Liver (tissue), 9 donors: Measurements from ENCODE around the gene CHST5. TPM values are rescaled to one million over a fixed set of nuclear protein-coding genes. Genes with fewer than 3 reads are reported as not detected.

Source experiments
- DNase-seq: peaks from one replicate; pipeline ENCODE4 v3.0.0-alpha.2; 2017; ENCODE audit warnings: low spot score
- H3K27ac ChIP-seq, 2 donors: one replicate each; pipeline ENCODE4 v1.7.0; 2013; ENCODE audit warnings: inconsistent platforms in 2 of 2, low read length in 2 of 2, control low read depth in 1 of 2, low read depth in 1 of 2, mild to moderate bottlenecking in 1 of 2
- H3K27me3 ChIP-seq, 4 donors: one replicate each; pipeline versions ENCODE4 v1.6.1 to v1.7.0; 2013; ENCODE audit warnings: low read length in 3 of 4, inconsistent platforms in 1 of 4, mild to moderate bottlenecking in 1 of 4, moderate library complexity in 1 of 4; ENCODE audit not compliant: control insufficient read depth in 4 of 4, insufficient read depth in 4 of 4
- H3K36me3 ChIP-seq, 4 donors: one replicate each; pipeline versions ENCODE4 v1.6.1 to v1.7.0; 2013; ENCODE audit warnings: low read length in 3 of 4, mild to moderate bottlenecking in 3 of 4, low read depth in 1 of 4, moderate library complexity in 1 of 4; ENCODE audit not compliant: control insufficient read depth in 4 of 4, insufficient read depth in 3 of 4
- H3K4me1 ChIP-seq, 4 donors: one replicate each; pipeline versions ENCODE4 v1.6.1 to v1.7.0; 2013; ENCODE audit warnings: low read length in 3 of 4, mild to moderate bottlenecking in 3 of 4, moderate library complexity in 1 of 4; ENCODE audit not compliant: control insufficient read depth in 4 of 4, insufficient read depth in 4 of 4
- H3K4me3 ChIP-seq, 3 donors: one replicate each; pipeline versions ENCODE4 v1.6.1 to v1.7.0; 2013; ENCODE audit warnings: low read length in 3 of 3, control low read depth in 1 of 3, low read depth in 1 of 3, mild to moderate bottlenecking in 1 of 3
- H3K9ac ChIP-seq, 2 donors: one replicate each; pipeline ENCODE4 v1.7.0; 2013; ENCODE audit warnings: low read length in 2 of 2, mild to moderate bottlenecking in 2 of 2, moderate library complexity in 2 of 2, control low read depth in 1 of 2, low read depth in 1 of 2
- H3K9me3 ChIP-seq, 4 donors: one replicate each; pipeline versions ENCODE4 v1.6.1 to v1.7.0; 2013; ENCODE audit warnings: low read length in 3 of 4; ENCODE audit not compliant: control insufficient read depth in 4 of 4
- FOXA1 ChIP-seq: IDR thresholded peaks from 2 replicates; pipeline ENCODE4 v1.6.1; 2016; ENCODE audit warnings: antibody characterized with exemption
- FOXA2 ChIP-seq: IDR thresholded peaks from 2 replicates; pipeline ENCODE4 v1.6.1; 2016; ENCODE audit warnings: antibody characterized with exemption
- HNF4G ChIP-seq: IDR thresholded peaks from 2 replicates; pipeline ENCODE4 v1.6.1; 2016; ENCODE audit warnings: antibody characterized with exemption
- JUND ChIP-seq, 2 donors: IDR thresholded peaks; 2 replicates each; pipeline ENCODE4 v1.6.1; 2016; ENCODE audit warnings: antibody characterized with exemption in 2 of 2
- NR2F2 ChIP-seq: IDR thresholded peaks from 2 replicates; pipeline ENCODE4 v1.6.1; 2016; ENCODE audit warnings: antibody characterized with exemption
- RAD21 ChIP-seq, 2 donors: IDR thresholded peaks; 2 replicates each; pipeline ENCODE4 v1.6.1; 2016; ENCODE audit warnings: antibody characterized with exemption in 2 of 2, mild to moderate bottlenecking in 2 of 2
- RXRA ChIP-seq, 2 donors: IDR thresholded peaks; 2 replicates each; pipeline ENCODE4 v1.6.1; 2017 to 2018; ENCODE audit warnings: antibody characterized with exemption in 2 of 2, mild to moderate bottlenecking in 1 of 2
- SP1 ChIP-seq: IDR thresholded peaks from 2 replicates; pipeline ENCODE4 v1.6.1; 2018; ENCODE audit warnings: antibody characterized with exemption, mild to moderate bottlenecking
- TAF1 ChIP-seq: conservative IDR thresholded peaks from 2 replicates; pipeline ENCODE4 v1.6.1; 2016; ENCODE audit warnings: antibody characterized with exemption, mild to moderate bottlenecking
- WGBS: extraction: QIAGEN DNeasy Blood & Tissue Kit; methylation state at CpG from one replicate; pipeline ENCODE4 v1.1.7; 2013; 5-methylcytosine and 5-hydroxymethylcytosine counted together
- polyA plus RNA-seq, 2 donors: library from polyadenylated mRNA; stranded (reverse) in 1 of 2; unstranded in 1 of 2; fragments of 200-250 nt in 1 of 2; fragments of >200 nt in 1 of 2; fragmentation: Nextera tagmentation in 1 of 2; extraction: Ambion mirVana in 1 of 2; gene quantifications; one replicate each; pipeline versions ENCODE4 v1.2.1 to v1.2.3, GENCODE V29; 2013 to 2015
- total RNA-seq, 2 donors: library from RNA; depleted of rRNA; stranded (reverse); fragments of >200 nt; gene quantifications; one replicate each; pipeline ENCODE4 v1.2.3, GENCODE V29; 2014
- TF ChIP-seq, protein P1 (sequence below): IDR thresholded peaks from 2 replicates; pipeline ENCODE4 v1.6.1; 2016; ENCODE audit warnings: antibody characterized with exemption
- TF ChIP-seq, protein P2 (sequence below): fragments of 150-350 bp; IDR thresholded peaks from 2 replicates; pipeline ENCODE4 v1.5.1; 2017; ENCODE audit warnings: improper control_type of control experiment, low read depth, low read length; ENCODE audit not compliant: missing input control
- TF ChIP-seq, protein P3 (sequence below): IDR thresholded peaks from 2 replicates; pipeline ENCODE4 v1.6.1; 2016; ENCODE audit warnings: antibody characterized with exemption
- TF ChIP-seq, protein P4 (sequence below): IDR thresholded peaks from 2 replicates; pipeline ENCODE4 v1.6.1; 2016; ENCODE audit warnings: antibody characterized with exemption, mild to moderate bottlenecking
- donor health status: healthy.
- donor health status: healthy.
- donor health status: healthy.
- donor health status: healthy.
- donor health status: healthy.

Gene CHST5
- total and polyA plus RNA-seq, 4 donors = not detected

DNA sequence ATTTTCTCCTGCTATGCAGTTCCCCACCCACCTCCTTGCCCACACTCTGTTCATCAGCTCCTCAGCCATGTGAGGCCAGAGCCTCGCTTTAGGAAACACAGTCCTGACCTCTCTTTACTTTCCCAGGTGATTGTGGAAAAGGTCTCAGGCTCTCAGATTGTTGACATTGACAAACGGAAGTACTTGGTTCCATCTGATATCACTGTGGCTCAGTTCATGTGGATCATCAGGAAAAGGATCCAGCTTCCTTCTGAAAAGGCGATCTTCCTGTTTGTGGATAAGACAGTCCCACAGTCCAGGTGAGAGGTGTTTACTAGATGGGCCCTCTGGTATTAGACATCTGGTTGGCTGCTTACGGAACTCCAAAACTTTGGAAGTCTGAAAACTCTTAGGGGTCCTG, 32.0 kb upstream of the CHST5 start:
- H3K9ac ChIP-seq = no peak overlapping the region
- H3K4me3 ChIP-seq = no peak overlapping the region
- H3K27me3 ChIP-seq = no peaks in the 10 kb centered on the region
- 82% methylated on average over 4 of the region's 4 CpGs for WGBS
- no peaks in the 10 kb centered on the region for H3K9me3 ChIP-seq
- peaks cover 0 to 26% (median 18%) of the 10 kb centered on the region in 4 donors for H3K4me1 ChIP-seq
- DNase-seq = no peak
- H3K36me3 ChIP-seq = peaks cover 12 to 39% (median 37%) of the 10 kb centered on the region in 4 donors
- TF ChIP-seq RAD21 (IDR thresholded peaks at IDR 0.05) (no peak), FOXA1 (no peak), HNF4G (no peak), FOXA2 (no peak), RXRA (IDR thresholded peaks at IDR 0.05) (no peak), TAF1 (no peak), JUND (IDR thresholded peaks at IDR 0.05) (no peak), NR2F2 (no peak)
- TF ChIP-seq, protein P1, sequence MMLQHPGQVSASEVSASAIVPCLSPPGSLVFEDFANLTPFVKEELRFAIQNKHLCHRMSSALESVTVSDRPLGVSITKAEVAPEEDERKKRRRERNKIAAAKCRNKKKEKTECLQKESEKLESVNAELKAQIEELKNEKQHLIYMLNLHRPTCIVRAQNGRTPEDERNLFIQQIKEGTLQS = no peak
- TF ChIP-seq, protein P2, sequence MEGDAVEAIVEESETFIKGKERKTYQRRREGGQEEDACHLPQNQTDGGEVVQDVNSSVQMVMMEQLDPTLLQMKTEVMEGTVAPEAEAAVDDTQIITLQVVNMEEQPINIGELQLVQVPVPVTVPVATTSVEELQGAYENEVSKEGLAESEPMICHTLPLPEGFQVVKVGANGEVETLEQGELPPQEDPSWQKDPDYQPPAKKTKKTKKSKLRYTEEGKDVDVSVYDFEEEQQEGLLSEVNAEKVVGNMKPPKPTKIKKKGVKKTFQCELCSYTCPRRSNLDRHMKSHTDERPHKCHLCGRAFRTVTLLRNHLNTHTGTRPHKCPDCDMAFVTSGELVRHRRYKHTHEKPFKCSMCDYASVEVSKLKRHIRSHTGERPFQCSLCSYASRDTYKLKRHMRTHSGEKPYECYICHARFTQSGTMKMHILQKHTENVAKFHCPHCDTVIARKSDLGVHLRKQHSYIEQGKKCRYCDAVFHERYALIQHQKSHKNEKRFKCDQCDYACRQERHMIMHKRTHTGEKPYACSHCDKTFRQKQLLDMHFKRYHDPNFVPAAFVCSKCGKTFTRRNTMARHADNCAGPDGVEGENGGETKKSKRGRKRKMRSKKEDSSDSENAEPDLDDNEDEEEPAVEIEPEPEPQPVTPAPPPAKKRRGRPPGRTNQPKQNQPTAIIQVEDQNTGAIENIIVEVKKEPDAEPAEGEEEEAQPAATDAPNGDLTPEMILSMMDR = no peak
- no peak overlapping the region for H3K27ac ChIP-seq

DNA sequence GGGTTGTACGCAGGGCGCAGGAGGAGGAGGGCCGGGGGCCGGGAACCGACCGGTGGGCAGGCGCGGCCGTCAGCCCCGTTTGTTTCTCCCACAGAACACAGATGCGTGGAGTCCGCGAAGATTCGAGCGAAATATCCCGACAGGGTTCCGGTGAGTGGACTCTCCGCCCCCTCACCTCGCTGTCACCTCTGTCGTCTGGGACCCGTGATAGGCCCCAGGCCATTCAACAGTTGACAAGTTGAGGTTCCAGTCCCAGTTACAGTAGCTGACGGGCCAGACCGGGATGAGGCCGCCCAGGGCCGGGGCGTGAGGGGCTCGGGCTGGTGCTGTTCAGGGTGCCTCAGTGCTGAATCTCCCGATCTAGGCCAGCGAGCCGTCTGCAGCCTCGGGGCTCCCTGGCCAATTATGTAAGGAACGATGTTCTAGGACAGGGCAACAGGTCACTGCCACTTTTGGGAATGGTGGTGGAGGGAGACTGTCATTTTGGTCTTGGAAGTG, 30.9 kb upstream of the CHST5 start:
- 2% methylated on average over 32 of the region's 32 CpGs for WGBS

More for the DNA sequence above, 30.9 kb upstream of the CHST5 start:
- DNase-seq = peak; percentile 54
- Histone ChIP-seq H3K4me3 (peak overlapping the region; percentile 69 to 95 (median 93)), H3K9ac (peak overlapping the region; percentile 78 to 83), H3K9me3 (no peaks in the 10 kb centered on the region), H3K27ac (peak overlapping the region; percentile 75 to 78), H3K4me1 (peaks cover 0 to 26% (median 18%) of the 10 kb centered on the region in 4 donors), H3K36me3 (peaks cover 11 to 30% (median 28%) of the 10 kb centered on the region in 4 donors), H3K27me3 (no peaks in the 10 kb centered on the region)
- TF ChIP-seq FOXA1 (no peak), SP1 (no peak)
- TF ChIP-seq, protein P3, sequence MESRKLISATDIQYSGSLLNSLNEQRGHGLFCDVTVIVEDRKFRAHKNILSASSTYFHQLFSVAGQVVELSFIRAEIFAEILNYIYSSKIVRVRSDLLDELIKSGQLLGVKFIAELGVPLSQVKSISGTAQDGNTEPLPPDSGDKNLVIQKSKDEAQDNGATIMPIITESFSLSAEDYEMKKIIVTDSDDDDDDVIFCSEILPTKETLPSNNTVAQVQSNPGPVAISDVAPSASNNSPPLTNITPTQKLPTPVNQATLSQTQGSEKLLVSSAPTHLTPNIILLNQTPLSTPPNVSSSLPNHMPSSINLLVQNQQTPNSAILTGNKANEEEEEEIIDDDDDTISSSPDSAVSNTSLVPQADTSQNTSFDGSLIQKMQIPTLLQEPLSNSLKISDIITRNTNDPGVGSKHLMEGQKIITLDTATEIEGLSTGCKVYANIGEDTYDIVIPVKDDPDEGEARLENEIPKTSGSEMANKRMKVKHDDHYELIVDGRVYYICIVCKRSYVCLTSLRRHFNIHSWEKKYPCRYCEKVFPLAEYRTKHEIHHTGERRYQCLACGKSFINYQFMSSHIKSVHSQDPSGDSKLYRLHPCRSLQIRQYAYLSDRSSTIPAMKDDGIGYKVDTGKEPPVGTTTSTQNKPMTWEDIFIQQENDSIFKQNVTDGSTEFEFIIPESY = no peak
- TF ChIP-seq, protein P4, sequence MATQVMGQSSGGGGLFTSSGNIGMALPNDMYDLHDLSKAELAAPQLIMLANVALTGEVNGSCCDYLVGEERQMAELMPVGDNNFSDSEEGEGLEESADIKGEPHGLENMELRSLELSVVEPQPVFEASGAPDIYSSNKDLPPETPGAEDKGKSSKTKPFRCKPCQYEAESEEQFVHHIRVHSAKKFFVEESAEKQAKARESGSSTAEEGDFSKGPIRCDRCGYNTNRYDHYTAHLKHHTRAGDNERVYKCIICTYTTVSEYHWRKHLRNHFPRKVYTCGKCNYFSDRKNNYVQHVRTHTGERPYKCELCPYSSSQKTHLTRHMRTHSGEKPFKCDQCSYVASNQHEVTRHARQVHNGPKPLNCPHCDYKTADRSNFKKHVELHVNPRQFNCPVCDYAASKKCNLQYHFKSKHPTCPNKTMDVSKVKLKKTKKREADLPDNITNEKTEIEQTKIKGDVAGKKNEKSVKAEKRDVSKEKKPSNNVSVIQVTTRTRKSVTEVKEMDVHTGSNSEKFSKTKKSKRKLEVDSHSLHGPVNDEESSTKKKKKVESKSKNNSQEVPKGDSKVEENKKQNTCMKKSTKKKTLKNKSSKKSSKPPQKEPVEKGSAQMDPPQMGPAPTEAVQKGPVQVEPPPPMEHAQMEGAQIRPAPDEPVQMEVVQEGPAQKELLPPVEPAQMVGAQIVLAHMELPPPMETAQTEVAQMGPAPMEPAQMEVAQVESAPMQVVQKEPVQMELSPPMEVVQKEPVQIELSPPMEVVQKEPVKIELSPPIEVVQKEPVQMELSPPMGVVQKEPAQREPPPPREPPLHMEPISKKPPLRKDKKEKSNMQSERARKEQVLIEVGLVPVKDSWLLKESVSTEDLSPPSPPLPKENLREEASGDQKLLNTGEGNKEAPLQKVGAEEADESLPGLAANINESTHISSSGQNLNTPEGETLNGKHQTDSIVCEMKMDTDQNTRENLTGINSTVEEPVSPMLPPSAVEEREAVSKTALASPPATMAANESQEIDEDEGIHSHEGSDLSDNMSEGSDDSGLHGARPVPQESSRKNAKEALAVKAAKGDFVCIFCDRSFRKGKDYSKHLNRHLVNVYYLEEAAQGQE = peak; percentile 95
